Uterine smooth muscle cell (primary cell): ENCODE data around the gene BNIPL. TPM values are rescaled to one million over a fixed set of nuclear protein-coding genes. Genes with fewer than 3 reads are reported as not detected.

Experiments
- total RNA-seq: library from RNA; depleted of rRNA; stranded (reverse); fragments of >200 nt; gene quantifications from 2 replicates; pipeline ENCODE4 v1.2.3, GENCODE V29; 2014

The BNIPL gene
- total RNA-seq, result 0.11 and 1.00 TPM in 2 replicates

GRCh38 chr1:151036356-151036755, at the start of gene BNIPL:
TSS of gene BNIPL (plus strand) at chr1:151036586. CDS start at chr1:151036726, 140 bp downstream.

GRCh38 chr1:151006327-151007052, 29.9 kb upstream of the BNIPL start, which contains the start of gene MINDY1:
TSS of gene MINDY1 (minus strand) at chr1:151006902. CDS start at chr1:151002617, 4,285 bp downstream.

GRCh38 chr1:151008244-151009205, 27.9 kb upstream of the BNIPL start, which contains the start of gene PRUNE1:
TSS of gene PRUNE1 (plus strand) at chr1:151008449. CDS start at chr1:151008633, 184 bp downstream.

GRCh38 chr1:151047591-151047924, 11.2 kb downstream of the BNIPL start, which contains the start of gene C1orf56:
TSS of gene C1orf56 (plus strand) at chr1:151047751. CDS start at chr1:151047848, 97 bp downstream.

GRCh38 chr1:151059109-151060006, 23.0 kb downstream of the BNIPL start, which contains the start of gene CDC42SE1:
TSS of gene CDC42SE1 (minus strand) at chr1:151059622. CDS start at chr1:151055730, 3,892 bp downstream.

GRCh38 chr1:151060007-151060656, 23.7 kb downstream of the BNIPL start, which contains the start of gene MLLT11:
TSS of gene MLLT11 (plus strand) at chr1:151060397. CDS start at chr1:151067225, 6,828 bp downstream.

GRCh38 chr1:151070474-151071276, 34.3 kb downstream of the BNIPL start, which contains the start of gene GABPB2:
TSS of gene GABPB2 (plus strand) at chr1:151070761. CDS start at chr1:151088190, 17,429 bp downstream.

Other genes with a start within 250 kb of the BNIPL start
- 199 and 485 TPM in 2 replicates for gene CTSK, start 228.3 kb upstream of the BNIPL start, total RNA-seq
- 38.3 and 52.6 TPM in 2 replicates for gene ARNT, start 160.0 kb upstream of the BNIPL start, total RNA-seq
- gene CTXND2, start 149.4 kb upstream of the BNIPL start, total RNA-seq, result not detected in 2 replicates
- 31.2 and 35.1 TPM in 2 replicates for gene SETDB1, start 110.2 kb upstream of the BNIPL start, total RNA-seq
- gene CERS2, start 61.8 kb upstream of the BNIPL start, total RNA-seq, result 78.4 and 110 TPM in 2 replicates
- 1.1 and 1.3 TPM in 2 replicates for gene ANXA9, start 54.3 kb upstream of the BNIPL start, total RNA-seq
- 5.7 and 6.0 TPM in 2 replicates for gene MINDY1, start 29.7 kb upstream of the BNIPL start, total RNA-seq
- 4.0 and 4.6 TPM in 2 replicates for gene PRUNE1, start 28.1 kb upstream of the BNIPL start, total RNA-seq
- 1.4 and 1.7 TPM in 2 replicates for gene C1orf56, start 11.2 kb downstream of the BNIPL start, total RNA-seq
- gene CDC42SE1, start 23.0 kb downstream of the BNIPL start, total RNA-seq, result 41.1 and 44.4 TPM in 2 replicates
- 5.0 and 6.9 TPM in 2 replicates for gene MLLT11, start 23.8 kb downstream of the BNIPL start, total RNA-seq
- 15.6 and 18.4 TPM in 2 replicates for gene GABPB2, start 34.2 kb downstream of the BNIPL start, total RNA-seq
- gene SEMA6C, start 110.0 kb downstream of the BNIPL start, total RNA-seq, result 0.66 and 0.75 TPM in 2 replicates
- gene TNFAIP8L2, start 120.1 kb downstream of the BNIPL start, total RNA-seq, result not detected in 2 replicates
- 5.6 and 6.7 TPM in 2 replicates for gene LYSMD1, start 129.3 kb downstream of the BNIPL start, total RNA-seq
- gene SCNM1, start 129.6 kb downstream of the BNIPL start, total RNA-seq, result 18.4 and 23.9 TPM in 2 replicates
- gene TMOD4, start 139.4 kb downstream of the BNIPL start, total RNA-seq, result 0.22 TPM in 1 of 2 replicates, not detected in the other
- 50.7 and 54.9 TPM in 2 replicates for gene VPS72, start 153.6 kb downstream of the BNIPL start, total RNA-seq
- 66.1 and 76.1 TPM in 2 replicates for gene PIP5K1A, start 162.0 kb downstream of the BNIPL start, total RNA-seq
- gene PSMD4, start 218.1 kb downstream of the BNIPL start, total RNA-seq, result 243 and 344 TPM in 2 replicates
- gene ZNF687, start 245.7 kb downstream of the BNIPL start, total RNA-seq, result 12.5 and 12.6 TPM in 2 replicates